BLaER1 treated with 17β-estradiol and CSF1 and Interleukin-3, amounts not matched to agents 10 nM and 100 nM (cell line): ENCODE data around the gene PLCB1.

Experiments used
- H3K27ac ChIP-seq, 11 experiments: shearing (Covaris generic); formaldehyde crosslinking; 2 replicates each; pipeline ENCODE4 v1.8.1; 2022
- H3K27me3 ChIP-seq, 11 experiments: shearing (Covaris generic); formaldehyde crosslinking; 2 replicates each; pipeline ENCODE4 v1.8.1; 2022
- H3K36me3 ChIP-seq, 11 experiments: shearing (Covaris generic); formaldehyde crosslinking; 2 replicates each; pipeline ENCODE4 v1.8.1; 2022
- H3K4me1 ChIP-seq, 10 experiments: shearing (Covaris generic); formaldehyde crosslinking; 2 replicates each; pipeline ENCODE4 v1.8.1; 2022
- H3K4me2 ChIP-seq, 11 experiments: shearing (Covaris generic); formaldehyde crosslinking; 2 replicates each; pipeline ENCODE4 v1.8.1; 2022
- H3K4me3 ChIP-seq, 10 experiments: shearing (Covaris generic); formaldehyde crosslinking; 2 replicates each; pipeline ENCODE4 v1.8.1; 2022
- H3K9ac ChIP-seq, 11 experiments: shearing (Covaris generic); formaldehyde crosslinking; 2 replicates each; pipeline ENCODE4 v1.8.1; 2022
- H3K9me3 ChIP-seq, 11 experiments: shearing (Covaris generic); formaldehyde crosslinking; replicated peaks in 1 of 11; 2 replicates each; pipeline ENCODE4 v1.8.1; 2022
- H4K20me1 ChIP-seq, 11 experiments: shearing (Covaris generic); formaldehyde crosslinking; 2 replicates each; pipeline ENCODE4 v1.8.1; 2022
- Cebpa-rat ChIP-seq, 11 experiments: shearing (Covaris generic); IDR thresholded peaks; 2 replicates each; pipeline ENCODE4 v1.8.1; 2022

Gene PLCB1

DNA sequence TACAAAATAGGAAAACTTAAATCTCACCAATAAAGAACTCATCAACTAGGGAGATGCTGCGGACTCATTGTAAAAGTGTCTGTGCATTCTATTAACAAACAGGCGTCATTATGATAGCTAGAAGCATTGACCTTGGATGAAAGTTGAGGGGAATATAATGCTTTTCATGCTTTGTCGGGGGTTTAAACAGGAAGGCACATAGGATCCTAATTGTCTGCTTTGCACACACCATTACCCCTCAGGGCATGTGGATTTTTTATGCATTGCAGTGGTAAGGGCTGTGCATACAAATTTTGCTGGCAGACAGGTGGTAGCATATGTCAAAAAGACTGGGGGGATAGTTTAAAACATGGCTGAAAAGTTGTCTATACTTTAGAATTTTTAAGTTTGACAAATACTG lies 488.9 kb downstream of the PLCB1 start:
- no peak for TF ChIP-seq Cebpa-rat (IDR thresholded peaks at IDR 0.05)
- Histone ChIP-seq H3K4me3 (no peak overlapping the region), H3K27ac (no peak overlapping the region), H3K36me3 (no peaks in the 10 kb centered on the region), H3K9ac (no peak overlapping the region), H4K20me1 (no peaks in the 10 kb centered on the region), H3K4me1 (no peaks in the 10 kb centered on the region), H3K27me3 (no peaks in the 10 kb centered on the region), H3K9me3 (no peaks in the 10 kb centered on the region), H3K4me2 (no peak overlapping the region)

DNA sequence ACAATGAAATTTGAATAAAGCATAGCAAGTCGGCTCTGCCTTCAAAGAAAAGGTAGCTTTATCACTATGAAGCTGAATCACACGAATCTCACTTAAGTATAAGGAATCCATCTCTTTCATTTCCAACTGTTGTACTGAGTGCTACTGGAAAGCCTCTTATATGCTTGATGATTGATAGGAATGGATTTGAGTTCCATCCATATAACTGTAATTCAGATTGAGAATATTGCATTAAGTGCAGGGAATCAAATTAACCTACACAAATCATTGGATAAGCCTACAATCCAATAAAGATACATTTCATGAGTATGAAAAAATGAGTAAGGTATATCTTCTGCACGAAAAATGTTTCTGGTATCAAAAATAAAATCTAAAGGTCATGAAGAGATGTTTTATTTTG lies 492.0 kb downstream of the PLCB1 start:
- Histone ChIP-seq H3K4me3 (no peak overlapping the region), H3K36me3 (peaks cover 0 to 6% (median 0%) of the 10 kb centered on the region in 11 experiments; a peak in 3 of 22 replicates), H3K9ac (no peak overlapping the region), H3K4me2 (no peak overlapping the region), H3K27me3 (no peaks in the 10 kb centered on the region), H3K27ac (no peak overlapping the region), H3K9me3 (no peaks in the 10 kb centered on the region), H3K4me1 (peaks cover 0 to 5% (median 0%) of the 10 kb centered on the region in 10 experiments; a peak in 2 of 20 replicates), H4K20me1 (no peaks in the 10 kb centered on the region)
- no peak for TF ChIP-seq Cebpa-rat (IDR thresholded peaks at IDR 0.05)

- no peaks in the 10 kb centered on the region for H4K20me1 ChIP-seq
- no peak overlapping the region for H3K27ac ChIP-seq
- H3K27me3 ChIP-seq, result no peaks in the 10 kb centered on the region
- no peak overlapping the region for H3K4me2 ChIP-seq
- peaks cover 0 to 5% (median 0%) of the 10 kb centered on the region in 10 experiments; a peak in 2 of 20 replicates for H3K4me1 ChIP-seq
- no peak overlapping the region for H3K4me3 ChIP-seq
- no peaks in the 10 kb centered on the region for H3K9me3 ChIP-seq
- no peak overlapping the region for H3K9ac ChIP-seq
- TF ChIP-seq Cebpa-rat (IDR thresholded peaks at IDR 0.05), result no peak
- peaks cover 0 to 6% (median 0%) of the 10 kb centered on the region in 11 experiments; a peak in 3 of 22 replicates for H3K36me3 ChIP-seq
These were observed 492.6 kb downstream of the PLCB1 start for GRCh38 chr20:8624616-8625015.

- no peak overlapping the region for H3K27ac ChIP-seq
- no peak for TF ChIP-seq Cebpa-rat (IDR thresholded peaks at IDR 0.05)
- H3K4me2 ChIP-seq, result no peak overlapping the region
- H3K36me3 ChIP-seq, result peaks cover 0 to 9% (median 0%) of the 10 kb centered on the region in 11 experiments; a peak in 3 of 22 replicates
- H3K27me3 ChIP-seq, result no peaks in the 10 kb centered on the region
- no peak overlapping the region for H3K4me3 ChIP-seq
- no peak overlapping the region for H3K9ac ChIP-seq
- no peaks in the 10 kb centered on the region for H4K20me1 ChIP-seq
- H3K4me1 ChIP-seq, result peaks cover 0 to 5% (median 0%) of the 10 kb centered on the region in 10 experiments; a peak in 2 of 20 replicates
- no peaks in the 10 kb centered on the region for H3K9me3 ChIP-seq
These were observed 495.4 kb downstream of the PLCB1 start for GRCh38 chr20:8627340-8628004.

DNA sequence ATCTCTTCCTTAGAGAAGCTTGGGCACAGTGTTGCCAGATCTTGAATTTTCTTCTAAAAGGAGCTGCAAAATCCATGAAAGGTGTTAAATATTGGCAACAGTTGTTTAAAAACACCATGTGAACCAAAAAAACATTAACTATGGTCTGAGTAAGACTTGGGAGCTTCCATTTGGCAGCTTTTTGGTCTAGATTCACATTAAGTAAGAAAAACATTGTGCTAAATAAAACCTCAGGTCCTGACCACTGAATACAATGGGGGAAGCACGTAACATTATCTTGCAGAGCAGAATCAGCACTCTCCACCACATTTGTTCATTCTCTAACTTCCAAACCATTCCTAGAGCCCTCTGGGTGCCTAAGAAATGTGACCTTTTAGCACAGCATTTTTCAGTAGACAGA lies 499.2 kb downstream of the PLCB1 start:
- no peak overlapping the region for H3K9ac ChIP-seq
- no peaks in the 10 kb centered on the region for H3K9me3 ChIP-seq
- no peak overlapping the region for H3K4me3 ChIP-seq
- H3K36me3 ChIP-seq, result peaks cover 0 to 9% (median 0%) of the 10 kb centered on the region in 11 experiments; a peak in 3 of 22 replicates
- no peaks in the 10 kb centered on the region for H3K27me3 ChIP-seq
- no peak overlapping the region for H3K27ac ChIP-seq
- TF ChIP-seq Cebpa-rat (IDR thresholded peaks at IDR 0.05), result no peak
- peaks cover 0 to 5% (median 0%) of the 10 kb centered on the region in 10 experiments; a peak in 2 of 20 replicates for H3K4me1 ChIP-seq
- H3K4me2 ChIP-seq, result no peak overlapping the region
- H4K20me1 ChIP-seq, result no peaks in the 10 kb centered on the region

- no peak overlapping the region for H3K4me2 ChIP-seq
- H3K4me3 ChIP-seq, result no peak overlapping the region
- no peaks in the 10 kb centered on the region for H4K20me1 ChIP-seq
- no peaks in the 10 kb centered on the region for H3K9me3 ChIP-seq
- no peak overlapping the region for H3K9ac ChIP-seq
- no peaks in the 10 kb centered on the region for H3K27me3 ChIP-seq
- no peak overlapping the region for H3K27ac ChIP-seq
- H3K36me3 ChIP-seq, result peaks cover 0 to 9% (median 0%) of the 10 kb centered on the region in 11 experiments; a peak in 3 of 22 replicates
- TF ChIP-seq Cebpa-rat (IDR thresholded peaks at IDR 0.05), result no peak
- H3K4me1 ChIP-seq, result no peaks in the 10 kb centered on the region
These were observed 501.3 kb downstream of the PLCB1 start for GRCh38 chr20:8633366-8633765.

GRCh38 chr20:8635048-8635572 lies 503.0 kb downstream of the PLCB1 start:
- Histone ChIP-seq H3K4me2 (no peak overlapping the region), H3K9ac (no peak overlapping the region), H3K9me3 (no peaks in the 10 kb centered on the region), H3K4me1 (no peaks in the 10 kb centered on the region), H4K20me1 (no peaks in the 10 kb centered on the region), H3K27ac (no peak overlapping the region), H3K36me3 (0 out of 22 replicates have a peak, but pooled peaks cover 0 to 3% (median 0%) of the 10 kb centered on the region in 11 experiments), H3K27me3 (no peaks in the 10 kb centered on the region), H3K4me3 (no peak overlapping the region)
- TF ChIP-seq Cebpa-rat (IDR thresholded peaks at IDR 0.05), result no peak

GRCh38 chr20:8635837-8636236 lies 503.8 kb downstream of the PLCB1 start:
- H3K9me3 ChIP-seq, result no peaks in the 10 kb centered on the region
- H3K36me3 ChIP-seq, result 0 out of 22 replicates have a peak, but pooled peaks cover 0 to 3% (median 0%) of the 10 kb centered on the region in 11 experiments
- TF ChIP-seq Cebpa-rat (IDR thresholded peaks at IDR 0.05), result no peak
- no peak overlapping the region for H3K9ac ChIP-seq
- H3K27me3 ChIP-seq, result no peaks in the 10 kb centered on the region
- no peaks in the 10 kb centered on the region for H4K20me1 ChIP-seq
- H3K27ac ChIP-seq, result no peak overlapping the region
- H3K4me2 ChIP-seq, result no peak overlapping the region
- H3K4me1 ChIP-seq, result no peaks in the 10 kb centered on the region
- H3K4me3 ChIP-seq, result no peak overlapping the region

DNA sequence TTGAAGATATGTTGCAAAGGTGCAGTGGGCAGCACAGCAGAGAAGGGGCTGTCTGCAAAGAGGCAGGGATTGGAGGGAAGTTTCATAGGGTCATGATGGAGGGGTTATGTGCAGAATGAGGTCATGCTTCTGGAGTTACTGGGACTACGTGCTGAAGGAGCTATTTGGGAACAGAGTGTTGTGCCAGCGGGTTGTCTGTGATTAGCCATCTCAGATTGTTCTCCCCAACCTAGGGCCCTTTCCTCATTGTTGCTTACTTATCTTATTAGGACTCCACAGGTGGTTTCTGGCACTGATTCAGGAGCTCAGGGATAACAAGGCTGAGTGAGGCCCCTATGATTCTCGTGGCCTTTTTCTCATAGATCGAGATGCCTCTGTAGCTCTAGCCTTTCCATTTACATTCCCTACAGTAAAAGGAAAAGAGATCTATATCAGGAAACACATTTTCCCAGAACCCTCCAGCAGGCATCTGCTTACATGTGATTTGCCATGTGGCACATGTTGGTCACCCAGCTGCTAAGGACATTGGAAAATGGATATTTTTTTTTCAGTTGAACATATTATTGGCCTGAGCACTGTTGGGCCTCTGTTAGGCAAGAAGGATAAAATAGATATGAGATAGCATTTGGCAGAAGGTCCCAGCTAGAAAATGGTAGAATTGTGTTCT lies 507.2 kb downstream of the PLCB1 start:
- no peak for TF ChIP-seq Cebpa-rat (IDR thresholded peaks at IDR 0.05)
- H3K9ac ChIP-seq, result no peak overlapping the region
- no peak overlapping the region for H3K4me2 ChIP-seq
- no peaks in the 10 kb centered on the region for H3K27me3 ChIP-seq
- no peak overlapping the region for H3K27ac ChIP-seq
- H3K36me3 ChIP-seq, result no peaks in the 10 kb centered on the region
- no peaks in the 10 kb centered on the region for H3K4me1 ChIP-seq
- no peak overlapping the region for H3K4me3 ChIP-seq
- H3K9me3 ChIP-seq, result peaks cover 0 to 4% (median 0%) of the 10 kb centered on the region in 11 experiments; a peak in 1 of 22 replicates
- H4K20me1 ChIP-seq, result no peaks in the 10 kb centered on the region
